Measurements from ENCODE around the gene CPED1. TPM values are rescaled to one million over a fixed set of nuclear protein-coding genes. Genes with fewer than 3 reads are reported as not detected.

The CPED1 gene
- total RNA-seq, 1 donor from 2014 or later, result not detected

- intact Hi-C loops (cut with micrococcal nuclease), result loop anchor here (2.0 kb wide), 1 partner anchor 421 kb away; no protein-coding TSS in a partner anchor
These were observed 137.7 kb downstream of the CPED1 start for GRCh38 chr7:121126201-121126600.

DNA sequence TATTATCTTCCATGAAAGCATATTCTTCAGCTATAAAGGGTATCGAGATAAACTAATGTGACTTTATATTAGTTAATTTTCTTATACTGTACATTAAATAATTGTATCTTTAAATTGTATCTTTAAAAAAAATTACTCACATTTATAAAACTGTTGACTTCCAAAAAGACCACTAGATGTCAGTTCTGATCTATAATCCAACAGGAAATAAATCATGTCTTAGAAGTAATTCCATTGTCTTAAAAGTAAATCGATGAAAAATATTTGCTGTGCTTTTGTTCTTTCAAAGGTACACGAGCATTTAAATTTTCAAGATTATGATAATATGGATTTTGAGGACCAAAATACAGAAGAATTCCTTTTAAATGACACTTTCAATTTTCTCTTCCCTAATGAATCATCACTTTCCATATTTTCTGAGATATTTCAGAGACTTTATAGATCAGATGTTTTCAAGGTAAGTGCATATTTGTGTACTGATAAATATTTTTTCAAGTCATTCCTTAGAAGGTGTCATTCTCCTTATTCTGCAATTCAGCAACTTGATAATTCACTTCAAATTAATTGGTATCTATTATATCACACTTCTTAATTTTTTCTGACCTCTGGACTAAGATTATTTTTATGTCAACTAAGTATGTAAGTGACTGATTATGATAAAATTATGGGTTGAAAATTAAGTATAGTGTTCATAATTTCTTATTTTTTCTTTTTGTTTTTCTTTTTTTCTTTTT is 138.5 kb downstream of the CPED1 start:
- intact Hi-C loops (cut with micrococcal nuclease), result loop anchor here (1.0 to 2.0 kb wide), 2 partner anchors 420 to 867 kb away; no protein-coding TSS in a partner anchor

DNA sequence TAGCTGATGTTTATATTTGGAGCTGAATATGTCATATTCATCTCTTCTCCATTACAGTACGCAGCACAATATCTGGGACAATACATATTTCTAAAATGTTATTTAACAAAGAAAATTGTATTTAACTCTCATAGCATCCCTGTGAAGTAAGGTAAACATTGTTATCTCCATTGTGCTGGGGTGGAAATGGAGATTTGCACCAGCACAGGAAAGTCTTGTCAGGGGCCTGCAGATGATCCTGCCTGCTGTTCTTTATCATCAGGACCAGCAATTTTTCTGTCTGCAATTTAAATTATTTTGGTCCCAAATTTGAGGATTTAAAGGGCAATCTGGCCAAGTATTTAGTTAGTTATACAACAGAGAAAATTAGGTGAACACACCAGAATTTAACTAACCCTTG is 144.4 kb downstream of the CPED1 start:
- intact Hi-C loops (cut with micrococcal nuclease), result no loop called here

DNA sequence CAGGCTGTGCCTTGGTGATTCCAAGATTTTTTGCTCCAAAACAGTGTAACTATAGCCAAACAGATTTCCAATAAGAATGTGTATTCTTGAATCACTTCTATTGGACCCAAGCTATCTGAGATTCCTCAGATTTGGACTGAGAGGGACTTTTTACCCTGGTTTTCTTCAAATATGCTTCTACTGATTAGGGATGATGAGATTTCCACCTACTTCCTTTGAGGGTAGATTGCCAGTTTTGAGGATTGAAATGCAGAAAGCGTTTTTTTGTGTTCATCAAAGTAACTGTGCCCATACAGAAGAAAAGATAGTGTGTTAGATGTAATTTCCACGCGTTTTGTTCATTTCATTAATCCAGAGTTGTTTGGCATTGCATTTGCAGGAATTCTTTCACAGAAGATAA is 144.9 kb downstream of the CPED1 start:
- intact Hi-C loops (cut with micrococcal nuclease), result no loop called here

GRCh38 chr7:121137580-121137979 is 149.1 kb downstream of the CPED1 start:
- intact Hi-C loops (cut with micrococcal nuclease), result no loop called here

GRCh38 chr7:121138262-121138933 is 149.9 kb downstream of the CPED1 start:
- intact Hi-C loops (cut with micrococcal nuclease), result no loop called here

- intact Hi-C loops (cut with micrococcal nuclease), result no loop called here
These were observed 150.9 kb downstream of the CPED1 start for GRCh38 chr7:121139427-121139826.

GRCh38 chr7:121140790-121141189 is 152.3 kb downstream of the CPED1 start:
- intact Hi-C loops (cut with micrococcal nuclease), result no loop called here

- intact Hi-C loops (cut with micrococcal nuclease), result no loop called here
These were observed 163.3 kb downstream of the CPED1 start for GRCh38 chr7:121151774-121152221.

GRCh38 chr7:121153411-121153810 is 164.9 kb downstream of the CPED1 start:
- intact Hi-C loops (cut with micrococcal nuclease), result no loop called here

- intact Hi-C loops (cut with micrococcal nuclease), result no loop called here
These were observed 165.5 kb downstream of the CPED1 start for GRCh38 chr7:121153995-121154394.

DNA sequence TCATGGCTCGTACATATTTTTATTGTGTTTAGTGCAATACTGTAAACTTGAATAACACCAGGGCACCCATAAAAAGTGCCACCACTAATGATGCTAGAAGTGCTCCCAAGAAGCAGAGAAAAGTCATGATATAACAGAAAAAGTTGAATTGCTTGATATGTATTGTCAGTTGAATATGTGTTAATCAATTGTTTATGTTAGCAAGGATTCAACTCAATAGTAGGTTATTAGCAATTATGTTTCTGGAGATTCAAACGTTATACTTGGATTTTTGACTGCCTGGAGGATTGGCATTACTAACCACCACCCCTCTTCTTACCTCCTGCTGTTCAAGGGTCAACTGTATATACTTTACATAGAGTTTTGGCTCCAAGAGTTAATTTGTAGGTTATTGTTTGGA is 168.3 kb downstream of the CPED1 start:
- intact Hi-C loops (cut with micrococcal nuclease), result no loop called here

- intact Hi-C loops (cut with micrococcal nuclease), result no loop called here
These were observed 168.8 kb downstream of the CPED1 start for GRCh38 chr7:121157341-121157751.

- intact Hi-C loops (cut with micrococcal nuclease), result no loop called here
These were observed 169.5 kb downstream of the CPED1 start for GRCh38 chr7:121157885-121158590.

GRCh38 chr7:121158665-121159064 is 170.2 kb downstream of the CPED1 start:
- intact Hi-C loops (cut with micrococcal nuclease), result no loop called here

DNA sequence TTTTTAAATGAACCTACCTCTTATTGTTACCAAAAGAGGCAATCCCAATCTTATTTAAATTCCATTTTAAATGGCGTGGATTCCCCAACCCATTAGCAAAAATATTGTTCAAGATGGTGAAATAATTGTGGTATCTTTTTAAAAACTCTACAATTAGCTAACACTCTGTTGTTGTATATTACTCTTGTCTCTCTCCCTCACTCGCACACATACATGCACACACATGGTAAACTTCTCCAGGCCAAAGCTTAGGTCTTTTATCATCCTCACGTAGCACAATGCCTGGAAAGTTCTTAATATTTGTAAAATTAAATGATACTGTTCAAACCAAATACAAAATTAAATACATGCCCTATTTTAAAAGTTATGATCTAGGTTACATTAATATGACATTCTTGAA is 171.0 kb downstream of the CPED1 start:
- intact Hi-C loops (cut with micrococcal nuclease), result no loop called here

- intact Hi-C loops (cut with micrococcal nuclease), result no loop called here
These were observed 171.9 kb downstream of the CPED1 start for GRCh38 chr7:121160150-121161008.

DNA sequence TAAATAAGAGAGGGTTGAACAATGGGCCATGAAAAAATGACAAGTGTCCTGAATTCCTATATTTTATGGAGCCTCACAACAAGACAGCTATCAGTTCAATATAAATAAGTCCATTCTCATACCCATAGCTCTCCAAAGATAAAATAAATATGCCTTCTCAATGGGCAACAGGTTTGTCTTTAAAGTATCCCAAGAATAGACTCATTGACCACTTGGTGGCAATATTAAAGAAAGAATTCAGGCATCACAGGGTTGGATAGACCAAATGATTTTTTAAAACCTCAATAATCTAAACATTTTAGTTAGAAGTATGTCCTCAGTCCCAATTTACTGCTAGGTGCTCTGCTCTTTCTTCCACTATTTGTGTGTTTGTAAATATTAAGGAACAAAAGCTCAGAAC is 175.2 kb downstream of the CPED1 start:
- intact Hi-C loops (cut with micrococcal nuclease), result no loop called here

DNA sequence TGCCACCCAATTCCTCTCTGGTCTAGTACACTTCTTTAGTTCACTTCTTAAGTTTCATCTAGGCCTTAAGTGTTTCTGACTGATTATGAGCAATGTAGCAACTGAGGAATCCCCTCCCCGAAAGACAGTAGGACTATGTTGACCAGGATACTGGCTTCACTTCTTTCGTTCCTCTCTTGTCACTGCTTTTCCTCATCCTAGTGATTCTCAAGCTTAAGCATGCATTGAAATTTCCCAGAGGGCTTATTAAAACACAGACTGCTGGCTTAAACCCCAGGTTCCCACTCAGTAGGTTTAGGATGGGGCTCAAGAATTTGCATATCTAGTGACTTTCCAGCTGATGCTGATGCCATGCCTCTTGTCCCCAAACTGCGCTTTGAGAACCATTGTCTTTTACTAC is 175.7 kb downstream of the CPED1 start:
- intact Hi-C loops (cut with micrococcal nuclease), result no loop called here

DNA sequence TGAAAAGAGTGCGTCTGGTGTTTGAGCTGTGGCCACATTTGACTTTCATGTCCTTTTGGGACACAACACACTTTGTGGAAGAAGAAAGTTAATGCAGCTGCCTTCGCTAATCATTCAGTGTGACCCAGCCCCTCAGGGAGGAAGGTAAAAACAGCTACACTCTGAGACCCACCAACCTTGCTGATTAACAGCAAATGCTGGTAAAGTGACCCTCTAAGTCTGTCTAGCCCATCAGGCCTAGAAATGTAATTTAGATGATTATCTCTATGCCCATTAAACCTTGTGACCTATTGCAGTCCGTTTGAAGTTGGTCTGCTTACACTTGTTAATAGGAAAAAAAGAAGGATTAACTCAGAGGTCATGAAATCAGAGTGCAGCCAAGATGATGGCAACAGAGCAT is 178.4 kb downstream of the CPED1 start:
- intact Hi-C loops (cut with micrococcal nuclease), result no loop called here

- intact Hi-C loops (cut with micrococcal nuclease), result no loop called here
These were observed 179.5 kb downstream of the CPED1 start for GRCh38 chr7:121167971-121168370.

All from T-helper 1 cell treated with Interleukin-12 subunit alpha and Interleukin-12 subunit beta and Interleukin-4 antibody, amounts not matched to agents 30 ng/mL and 1 ng/mL, for 36 hours (primary cell).